GM19035 (cell line): ENCODE data around the gene RAI2.

Source experiments
- ATAC-seq: cut with Tn5 transposase; IDR thresholded peaks from one replicate; pipeline ENCODE4 v1.9.1; 2021; ENCODE audit not compliant: unreplicated experiment

The RAI2 gene

DNA sequence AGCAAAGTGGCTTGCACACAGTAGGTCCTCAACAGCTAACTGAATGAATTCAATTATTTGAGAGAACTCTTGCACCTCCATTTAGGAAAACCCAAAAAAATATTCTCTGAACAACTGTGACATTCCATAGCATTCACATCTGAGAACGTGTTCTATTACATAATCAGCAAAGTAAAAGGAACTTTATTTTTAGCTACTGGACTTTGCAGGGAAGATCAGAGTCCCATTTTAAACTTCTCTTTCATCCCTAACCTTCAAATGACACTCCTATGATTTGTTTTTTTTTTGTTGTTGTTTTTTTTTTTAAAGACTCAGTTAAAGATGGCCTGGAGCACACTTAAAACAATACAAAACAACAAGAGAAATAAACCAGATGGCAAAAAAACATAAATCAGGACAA, 30.9 kb downstream of the RAI2 start:
- no peak for ATAC-seq

DNA sequence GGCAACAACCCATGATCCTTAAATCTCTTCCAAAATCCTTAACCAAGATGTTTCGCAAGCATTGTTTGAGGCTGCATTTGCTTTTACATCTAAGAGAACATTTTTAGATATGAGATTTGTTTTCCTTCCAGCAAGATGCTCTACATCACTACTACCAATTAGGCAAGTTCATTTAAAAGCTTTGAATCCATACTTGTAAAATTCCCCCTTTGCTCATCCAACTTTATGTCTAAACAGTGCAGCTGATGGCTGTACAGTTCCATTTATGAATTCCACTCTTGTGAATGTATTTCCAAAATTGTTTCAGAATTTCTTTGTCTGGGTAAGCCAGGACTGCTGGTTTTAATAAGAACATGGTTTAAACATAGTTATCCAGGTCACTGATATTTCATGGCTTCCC, 31.5 kb downstream of the RAI2 start:
- no peak for ATAC-seq

DNA sequence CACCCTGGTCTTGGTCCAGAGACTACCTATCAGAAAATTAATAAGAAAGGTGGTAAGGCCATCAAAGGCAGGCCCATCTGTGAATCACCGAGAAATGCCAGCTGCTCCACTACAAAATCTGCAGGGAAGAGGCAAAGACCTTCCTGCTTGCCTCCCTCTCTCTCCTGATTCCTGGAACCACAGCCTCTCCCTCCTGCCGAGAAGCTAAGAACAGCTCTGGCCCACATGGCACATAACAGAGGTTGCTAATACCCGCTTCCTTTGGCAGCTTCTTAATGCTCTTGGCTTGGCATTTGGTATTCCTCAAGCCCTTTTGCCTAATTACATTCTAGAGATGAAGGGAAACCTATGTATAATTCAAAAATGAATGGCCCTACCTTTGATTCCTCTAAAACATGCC, 32.9 kb downstream of the RAI2 start:
- ATAC-seq: no peak

DNA sequence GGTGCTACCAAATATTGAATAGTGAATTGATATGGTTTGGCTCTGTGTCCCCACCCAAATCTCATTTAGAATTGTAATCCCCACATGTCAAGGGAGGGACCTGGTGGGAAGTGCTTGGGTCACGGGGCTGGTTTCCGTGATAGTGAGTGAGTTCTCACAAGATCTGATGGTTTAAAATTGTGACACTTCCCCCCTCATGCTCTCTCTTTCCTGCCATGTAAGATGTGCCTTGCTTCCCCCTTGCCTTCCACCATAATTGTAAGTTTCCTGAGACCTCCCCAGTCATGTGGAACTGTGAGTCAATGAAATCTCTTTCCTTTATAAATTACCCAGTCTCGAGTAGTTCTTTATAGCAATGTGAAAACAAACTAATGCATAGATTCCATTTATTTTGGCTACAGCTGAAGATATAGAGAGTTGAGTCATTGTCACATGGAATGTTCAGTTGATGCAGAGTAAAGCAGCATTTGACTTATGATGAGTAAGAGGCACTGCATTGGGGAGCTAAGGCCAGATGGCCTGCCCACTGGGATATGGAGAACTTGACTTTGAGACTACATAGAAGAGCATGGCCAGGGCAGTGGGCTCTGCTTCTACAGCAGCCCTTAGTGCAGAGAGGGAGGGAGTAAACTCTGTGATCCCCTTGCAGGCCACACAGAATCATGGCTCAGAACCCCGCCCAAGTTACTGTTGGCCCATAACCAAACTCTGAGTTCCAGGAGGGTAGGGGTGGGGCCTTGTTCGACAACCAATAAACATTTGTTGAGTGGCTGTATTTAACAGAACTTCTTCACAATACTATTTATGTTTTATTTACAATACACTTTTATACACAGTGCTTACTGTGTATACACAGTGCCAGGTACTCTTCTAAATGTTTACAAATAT, 34.2 kb downstream of the RAI2 start:
- no peak for ATAC-seq

DNA sequence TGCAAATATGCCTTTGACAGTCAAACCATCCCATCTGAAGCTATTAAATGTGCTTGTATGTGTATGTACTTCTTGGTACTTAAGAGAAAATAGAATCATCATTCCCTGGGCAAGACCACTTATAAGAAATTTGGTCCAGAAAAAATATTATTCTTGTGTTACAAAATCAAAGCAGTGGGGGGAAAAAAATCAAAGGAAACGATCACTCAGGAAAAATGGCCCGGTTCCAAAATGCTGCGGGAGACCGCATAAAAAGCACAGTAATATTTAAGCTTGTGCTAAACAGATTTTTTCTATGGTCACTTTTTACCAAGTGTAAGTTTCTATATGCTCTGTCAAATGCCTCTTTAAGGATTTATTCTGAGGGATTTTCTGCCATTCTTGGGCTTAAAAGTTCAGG, 36.1 kb downstream of the RAI2 start:
- ATAC-seq: no peak

DNA sequence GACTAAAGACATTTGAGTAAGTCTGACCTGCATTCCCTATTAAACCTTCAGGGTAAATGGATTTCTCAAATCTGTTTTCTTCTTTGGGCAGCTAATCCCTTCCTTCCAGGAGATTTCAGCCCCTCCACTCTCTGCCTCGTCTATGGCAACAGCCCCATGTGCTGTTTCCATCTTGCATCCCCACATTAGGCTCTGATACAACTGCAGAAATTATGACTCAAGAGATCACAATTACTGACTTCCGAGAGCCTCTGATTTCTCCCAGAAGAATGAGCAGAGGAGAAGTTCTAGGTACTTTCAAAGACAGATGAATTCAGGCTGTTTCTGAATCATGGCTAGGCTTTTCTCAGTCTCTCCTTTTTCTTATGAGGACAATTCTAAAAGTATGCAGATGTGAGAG, 38.7 kb downstream of the RAI2 start:
- no peak for ATAC-seq

DNA sequence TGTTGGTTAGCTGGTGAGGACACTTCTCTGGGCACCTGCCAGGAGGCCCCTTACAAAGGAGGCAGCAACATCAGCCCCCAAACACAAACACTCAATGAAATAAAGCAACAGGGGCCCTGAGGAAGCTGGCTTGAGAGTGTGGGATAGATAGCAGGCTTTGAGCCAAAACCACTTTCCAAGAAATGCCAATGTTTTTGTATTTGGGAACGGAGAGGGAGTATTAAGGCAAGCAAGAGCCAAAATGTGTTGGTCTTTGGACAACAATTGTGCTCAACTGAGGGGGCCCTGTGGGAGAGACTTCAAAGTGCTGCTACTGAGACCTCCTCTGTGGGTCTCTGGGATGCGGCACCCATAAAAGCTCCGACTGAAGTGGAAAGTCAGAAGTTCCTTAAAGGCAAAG, 41.0 kb downstream of the RAI2 start:
- no peak for ATAC-seq

DNA sequence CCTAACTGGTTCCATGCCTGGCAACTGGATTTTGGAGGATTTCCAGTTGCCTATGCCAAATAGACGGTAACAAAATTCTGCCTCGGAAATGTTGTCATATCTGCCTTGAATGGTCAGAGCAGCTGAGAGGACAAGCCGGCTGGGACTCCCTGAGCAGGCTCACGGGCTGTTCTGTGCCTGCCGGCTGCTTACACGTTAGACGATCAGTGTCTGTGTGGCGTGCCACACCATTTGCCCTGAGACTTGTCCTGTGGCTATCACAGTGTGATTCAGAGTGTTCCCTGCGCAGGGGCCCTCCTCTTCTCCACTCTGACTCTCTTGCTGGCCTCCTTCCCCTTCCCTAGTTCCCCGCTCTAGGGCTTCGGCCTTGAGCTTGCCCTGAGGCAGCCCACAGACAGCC, 42.4 kb downstream of the RAI2 start:
- ATAC-seq: no peak

DNA sequence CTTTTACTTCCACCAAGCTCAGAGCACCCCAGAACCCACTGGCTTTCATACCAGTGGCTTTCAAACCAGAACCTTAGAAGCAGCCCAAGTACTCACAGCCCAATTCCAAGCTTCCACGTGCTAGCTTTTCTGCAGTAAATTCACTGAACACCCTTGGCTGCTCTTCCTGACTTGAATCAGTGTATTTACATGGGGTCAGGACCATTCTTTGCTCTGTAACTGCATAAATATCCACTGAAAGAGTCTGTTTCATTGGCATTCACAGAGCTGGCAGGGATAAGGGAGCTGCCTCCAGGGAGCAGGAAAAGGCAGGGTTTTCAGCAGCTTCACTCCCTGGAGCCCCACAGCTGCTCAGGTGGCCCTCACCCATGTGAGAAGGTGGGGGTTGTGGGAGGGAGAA, 43.8 kb downstream of the RAI2 start:
- no peak for ATAC-seq

DNA sequence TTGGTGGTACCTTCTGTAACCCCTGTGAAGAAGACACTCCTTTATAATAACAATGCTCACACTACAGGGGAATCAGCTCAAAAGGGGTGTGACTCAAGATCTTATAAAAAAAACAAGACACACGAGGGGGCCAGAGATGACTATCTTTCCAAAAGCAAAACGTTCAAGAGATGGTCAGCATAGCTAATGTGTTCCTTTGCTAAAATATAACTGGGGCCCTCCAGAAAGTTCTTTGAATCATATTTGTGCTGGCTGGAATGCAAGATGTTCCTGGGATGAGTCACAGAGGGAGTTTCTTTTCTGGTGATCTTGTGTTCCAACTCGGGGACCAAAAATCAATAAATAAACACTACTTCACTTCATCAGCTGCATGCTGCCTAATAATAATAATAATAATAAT, 46.5 kb downstream of the RAI2 start:
- no peak for ATAC-seq

DNA sequence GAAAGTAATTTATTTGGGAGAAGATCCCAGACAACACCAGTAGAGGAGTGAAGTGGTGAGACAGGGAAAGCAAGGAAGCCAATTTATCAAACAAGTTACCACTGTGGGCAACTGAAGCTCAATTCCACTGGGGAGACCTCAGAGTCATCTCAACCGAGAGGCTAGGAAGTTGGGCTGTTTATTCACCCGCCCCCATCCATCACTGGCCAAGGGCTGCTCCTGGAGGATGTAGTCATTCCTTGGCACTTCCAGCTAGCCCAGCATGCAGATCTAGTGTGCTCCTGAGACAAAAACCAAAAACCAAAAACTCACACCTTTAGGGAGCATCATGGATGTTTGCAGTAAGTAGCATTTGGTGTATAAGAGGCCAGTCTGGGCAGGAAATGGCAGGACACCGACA, 47.0 kb downstream of the RAI2 start:
- ATAC-seq: no peak

DNA sequence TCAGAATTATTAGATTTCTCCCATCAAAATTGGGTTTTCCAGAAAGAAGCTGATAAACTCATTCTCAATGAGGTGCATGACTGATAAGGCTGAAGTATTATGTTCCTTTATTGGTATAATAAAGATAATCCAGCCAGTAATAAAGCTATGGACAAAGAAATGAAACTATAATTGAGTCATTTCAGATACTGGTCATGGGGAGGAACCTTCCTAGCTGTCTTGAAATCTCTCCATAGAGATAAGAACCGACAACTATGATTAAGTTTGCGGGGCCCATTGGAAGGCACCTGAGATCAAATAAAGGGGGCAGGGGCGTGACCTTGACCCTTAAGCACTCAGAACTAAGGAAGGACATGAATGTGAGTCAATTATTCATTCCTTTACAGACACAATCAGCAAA, 47.8 kb downstream of the RAI2 start:
- ATAC-seq: no peak

DNA sequence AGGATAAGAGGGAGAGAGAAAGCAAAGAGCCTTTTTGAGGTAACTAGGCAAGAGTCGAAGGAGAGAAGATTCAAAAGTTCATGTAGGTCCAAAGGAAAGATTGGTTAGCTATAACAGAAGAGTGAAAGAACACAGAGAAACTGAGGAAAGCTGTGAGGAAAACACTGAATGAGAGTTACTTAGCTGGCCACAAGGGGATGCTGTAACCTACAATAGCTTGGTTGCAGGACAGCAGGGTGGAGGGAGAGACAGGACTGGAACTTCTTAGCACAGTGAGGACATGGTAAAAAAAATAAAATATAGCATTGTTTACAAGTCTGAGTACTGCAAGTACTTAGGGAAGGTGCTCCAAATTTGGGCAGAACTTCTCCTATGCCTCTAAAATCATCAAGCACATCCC, 48.3 kb downstream of the RAI2 start:
- no peak for ATAC-seq

DNA sequence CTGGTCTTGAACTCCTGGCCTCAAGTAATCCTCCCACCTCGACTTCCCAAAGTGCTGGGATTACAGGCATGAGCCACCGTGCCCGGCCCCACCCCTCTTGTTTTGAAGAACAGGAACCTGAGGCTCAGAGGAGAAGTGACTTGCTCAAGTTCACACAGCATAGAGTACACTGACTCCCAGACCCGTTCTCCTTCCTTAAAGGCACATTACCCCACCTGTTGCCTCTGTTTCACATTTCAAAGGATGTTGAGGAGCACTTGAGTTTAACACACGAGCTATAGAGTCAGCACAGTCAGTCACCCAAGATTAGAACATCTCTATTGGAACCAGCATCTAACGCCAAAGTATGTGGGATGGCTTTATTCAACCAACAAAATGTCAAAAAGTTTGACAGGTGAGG, 51.1 kb downstream of the RAI2 start:
- ATAC-seq: no peak

DNA sequence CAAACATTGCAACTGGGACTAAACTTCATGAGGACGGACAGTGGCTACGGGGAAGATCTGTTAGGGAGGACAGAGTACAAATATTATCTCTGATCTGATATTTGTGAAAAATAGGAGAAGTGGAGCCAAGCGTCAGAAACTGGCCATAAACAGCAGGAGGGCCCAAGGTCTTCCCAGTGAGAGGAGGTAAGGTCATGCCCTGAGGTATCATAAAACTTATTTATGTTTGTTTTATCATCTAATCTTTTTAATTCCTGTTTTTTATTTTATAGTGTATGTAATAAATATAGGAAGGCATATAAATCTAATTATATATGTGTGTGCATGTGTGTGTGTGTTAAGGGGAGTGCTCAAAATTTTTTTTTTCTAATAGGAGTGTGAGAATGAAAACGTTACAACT, 51.8 kb downstream of the RAI2 start:
- no peak for ATAC-seq

DNA sequence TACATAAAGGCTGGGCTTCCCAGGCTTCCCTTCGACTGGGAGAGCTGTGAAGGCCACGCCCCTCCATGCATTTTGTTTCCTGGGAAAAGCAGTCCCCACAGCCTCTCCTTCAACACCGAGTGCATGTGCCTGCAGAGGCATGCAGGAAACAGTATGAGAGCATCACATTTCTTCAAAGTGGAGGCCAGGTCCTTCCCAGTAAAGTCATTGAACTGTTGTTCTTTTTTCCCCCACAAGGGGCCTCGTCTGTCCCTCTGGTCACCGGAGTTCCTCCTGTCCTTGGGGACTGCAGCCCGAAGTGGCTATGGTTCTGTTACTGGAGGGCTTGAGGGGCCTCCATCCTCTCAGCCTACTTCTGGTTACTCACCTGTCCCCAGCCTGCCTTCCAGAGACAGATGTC, 56.0 kb downstream of the RAI2 start:
- ATAC-seq: no peak

DNA sequence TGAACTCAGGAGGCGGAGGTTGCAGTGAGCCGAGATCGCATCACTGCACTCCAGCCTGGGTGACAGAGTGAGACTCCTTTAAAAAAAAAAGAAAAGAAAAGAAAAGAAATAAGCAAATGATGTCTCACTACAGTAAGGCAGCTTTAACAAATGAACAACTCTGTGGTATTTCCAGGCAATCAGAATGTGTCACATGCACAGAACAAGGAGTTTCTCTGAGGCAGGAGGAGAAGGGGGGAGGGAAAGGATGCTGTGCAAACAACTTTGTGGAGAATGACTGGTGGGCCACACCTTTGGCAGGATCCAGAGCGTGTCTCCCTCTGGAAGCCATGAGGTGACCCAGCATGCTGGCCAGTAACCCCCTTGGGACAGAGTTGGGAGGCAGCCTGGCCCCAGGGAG, 57.6 kb downstream of the RAI2 start:
- no peak for ATAC-seq

DNA sequence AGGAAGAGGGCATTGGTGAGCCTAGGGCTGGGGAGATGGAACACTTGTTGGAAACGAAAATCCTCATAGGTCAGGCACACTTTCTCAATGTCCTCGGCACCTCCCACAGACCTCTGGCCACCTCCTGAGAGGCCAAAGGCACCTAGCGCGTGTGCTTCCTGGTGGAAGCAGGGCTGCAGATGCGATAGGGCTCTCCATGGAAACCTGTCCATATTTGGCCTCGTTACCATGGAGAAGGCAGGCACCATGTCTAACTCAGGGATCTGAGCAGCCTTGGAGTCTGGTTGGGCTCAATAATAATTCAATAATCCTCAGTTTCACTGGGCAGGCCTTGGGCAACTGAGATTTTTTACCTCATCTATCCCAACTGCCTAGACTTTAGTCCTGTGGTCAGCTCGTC, 58.3 kb downstream of the RAI2 start:
- no peak for ATAC-seq

DNA sequence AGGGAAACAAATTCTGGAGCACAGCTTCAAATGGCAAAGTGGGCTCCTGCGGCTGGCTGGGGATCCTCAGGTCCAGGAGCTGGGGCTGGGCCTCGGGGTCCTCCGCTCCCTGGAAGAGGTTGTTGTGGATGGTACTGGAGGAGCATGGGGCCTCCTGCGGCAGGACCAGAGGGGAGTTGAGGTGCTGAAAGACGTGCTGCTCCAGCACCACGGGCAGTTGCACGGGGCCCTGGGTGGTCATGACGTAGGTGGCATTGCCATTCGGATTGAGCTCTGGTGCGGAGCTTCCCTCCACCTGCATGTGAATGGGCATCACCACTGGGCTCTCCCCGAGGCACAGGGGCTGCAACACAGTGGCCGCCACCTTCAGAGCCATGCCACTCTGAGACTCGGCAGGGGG, 59.7 kb downstream of the RAI2 start:
- no peak for ATAC-seq

DNA sequence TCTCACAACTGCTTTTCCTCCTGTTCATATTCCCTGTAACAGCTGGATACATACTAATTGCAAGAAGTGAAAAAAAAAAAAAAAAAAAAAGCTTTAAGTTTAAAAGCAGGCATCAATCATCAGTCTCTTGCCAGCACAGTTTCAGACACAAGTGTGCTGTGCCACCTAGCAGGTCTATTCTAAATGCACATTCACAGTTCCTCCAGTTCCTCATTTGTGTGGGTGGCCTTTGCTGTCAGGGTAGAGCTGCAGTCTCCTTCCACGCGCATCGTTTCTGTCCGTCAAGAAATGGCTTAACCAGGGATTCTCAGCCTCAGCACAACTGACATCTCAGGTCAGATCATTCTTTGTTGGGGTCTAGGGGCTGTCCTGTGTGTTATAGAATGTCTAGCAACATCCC, 62.2 kb downstream of the RAI2 start:
- no peak for ATAC-seq

DNA sequence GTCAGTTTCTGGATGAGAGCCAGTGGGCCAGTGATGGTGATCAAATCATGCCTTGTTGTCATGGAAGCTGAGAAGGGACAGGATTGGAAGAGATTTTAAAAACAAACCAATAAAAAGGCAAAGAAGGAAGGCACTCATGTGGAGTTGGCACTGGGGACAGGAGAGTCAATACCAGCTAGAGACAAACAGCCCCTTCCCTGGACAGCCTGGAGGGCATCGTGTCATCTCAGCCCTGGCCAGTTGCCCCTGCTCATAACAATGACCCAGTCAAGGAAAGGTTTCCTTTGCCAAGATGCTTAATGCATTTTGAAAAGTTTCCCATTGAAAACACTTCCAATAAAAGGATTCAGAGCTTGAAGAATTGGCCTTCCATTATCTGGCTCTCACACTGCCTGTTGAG, 68.3 kb downstream of the RAI2 start:
- no peak for ATAC-seq

DNA sequence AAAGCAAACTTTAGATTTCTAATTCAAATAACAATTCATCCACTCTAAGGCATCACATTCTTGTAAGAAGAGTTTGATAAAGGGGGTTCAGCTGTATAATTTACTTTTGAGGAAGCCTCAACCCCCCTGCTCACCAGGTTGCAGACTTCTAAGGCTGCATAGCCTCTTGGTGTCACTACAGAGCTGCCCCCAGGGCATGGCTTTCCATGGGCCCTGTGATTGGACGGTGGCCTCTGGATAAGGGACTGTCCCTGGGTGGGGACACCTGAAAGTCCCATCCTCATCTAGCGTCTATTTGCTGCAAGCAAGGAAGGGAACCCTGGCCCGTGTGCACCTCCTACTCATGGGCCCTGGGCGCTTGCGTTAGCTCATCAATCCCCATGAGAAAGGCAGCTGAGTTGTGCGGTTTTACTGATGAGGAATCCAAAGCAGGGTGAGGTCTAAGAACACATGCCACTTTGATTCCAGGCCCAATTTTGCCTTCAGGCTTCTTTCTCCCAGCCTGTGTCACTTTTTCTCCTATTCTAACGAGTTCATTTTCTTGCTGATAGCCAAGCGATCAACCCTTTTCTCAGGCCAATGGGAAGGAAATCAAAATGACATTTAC, 72.0 kb downstream of the RAI2 start:
- ATAC-seq: no peak

DNA sequence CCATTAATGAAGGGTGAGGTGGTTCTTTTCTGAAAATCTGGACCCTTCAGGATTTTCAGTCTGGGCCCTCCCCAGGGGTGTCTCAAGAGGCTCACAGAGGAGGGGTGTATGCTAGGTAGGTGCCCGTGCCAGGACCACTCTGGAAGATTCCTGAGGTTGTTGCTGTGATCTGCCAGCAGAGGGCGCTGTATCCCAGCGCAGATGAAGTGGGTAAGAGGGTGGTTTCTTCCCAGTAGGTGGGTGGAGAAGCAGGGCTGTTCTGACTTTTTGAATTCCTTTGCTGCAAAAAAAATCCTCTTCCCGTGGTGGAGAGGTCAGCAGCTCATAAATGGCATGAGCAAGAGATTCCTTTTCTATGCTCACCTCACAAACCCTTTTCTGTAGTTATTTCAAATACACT, 72.7 kb downstream of the RAI2 start:
- no peak for ATAC-seq
